ENCODE data around the gene BCL2L11.

The BCL2L11 gene

DNA sequence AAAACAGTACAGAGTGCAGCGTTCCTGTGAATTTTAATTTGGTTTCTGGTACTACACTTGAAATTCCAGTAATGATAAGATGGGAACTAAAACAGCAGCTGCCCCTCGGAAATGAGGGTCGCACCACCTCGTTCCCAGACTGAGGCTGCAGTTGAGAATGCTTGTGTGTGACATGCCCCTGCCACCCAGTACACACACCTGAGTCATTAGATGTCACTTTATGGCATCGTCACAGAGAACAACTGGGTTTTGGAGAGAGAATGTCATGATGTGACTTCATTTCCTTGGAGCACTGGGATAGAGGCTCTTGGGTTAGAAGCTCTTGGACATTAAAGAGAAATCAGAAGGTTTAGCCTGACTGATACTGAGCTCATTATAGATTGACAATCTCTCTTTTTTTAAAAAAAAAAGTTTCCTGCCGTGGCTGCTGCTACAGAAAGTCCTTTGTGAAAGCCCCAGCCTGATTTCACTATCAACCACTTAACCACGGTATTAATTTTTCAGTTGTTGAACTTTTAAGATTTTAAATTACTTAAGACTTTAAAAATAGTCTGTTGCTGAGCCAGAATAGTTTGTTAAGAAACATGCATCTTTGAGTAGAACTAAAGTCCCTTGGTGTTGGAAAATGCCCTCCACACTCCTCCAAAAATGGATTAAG, 24.5 kb downstream of the BCL2L11 start:
- DNase-seq: no peak

GRCh38 chr2:111145951-111146350, 25.2 kb downstream of the BCL2L11 start:
- DNase-seq: no peak

GRCh38 chr2:111148225-111148873, 27.6 kb downstream of the BCL2L11 start:
- no peak for DNase-seq

GRCh38 chr2:111148925-111149324, 28.2 kb downstream of the BCL2L11 start:
- DNase-seq: no peak

GRCh38 chr2:111149882-111150455, 29.3 kb downstream of the BCL2L11 start:
- no peak for DNase-seq

DNA sequence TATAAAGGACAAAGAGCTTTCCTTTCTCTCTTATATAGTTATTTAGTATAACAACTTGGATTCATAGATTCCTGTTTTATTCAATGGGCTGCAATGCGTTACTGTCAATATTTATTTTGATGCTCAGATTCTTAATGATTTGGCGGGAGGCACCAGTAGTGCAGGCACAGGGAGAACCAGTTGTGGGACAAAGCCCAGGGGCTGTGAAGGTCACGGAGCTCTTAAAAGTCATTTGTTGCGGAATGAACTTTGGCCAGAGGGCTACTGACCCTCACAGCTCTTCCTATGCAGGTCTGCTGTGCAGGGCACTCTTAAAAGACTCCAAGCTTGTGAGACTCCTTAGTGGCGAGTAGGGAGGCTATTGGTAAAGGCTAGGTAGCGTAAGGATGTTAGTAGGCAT, 34.0 kb downstream of the BCL2L11 start:
- DNase-seq: no peak

DNA sequence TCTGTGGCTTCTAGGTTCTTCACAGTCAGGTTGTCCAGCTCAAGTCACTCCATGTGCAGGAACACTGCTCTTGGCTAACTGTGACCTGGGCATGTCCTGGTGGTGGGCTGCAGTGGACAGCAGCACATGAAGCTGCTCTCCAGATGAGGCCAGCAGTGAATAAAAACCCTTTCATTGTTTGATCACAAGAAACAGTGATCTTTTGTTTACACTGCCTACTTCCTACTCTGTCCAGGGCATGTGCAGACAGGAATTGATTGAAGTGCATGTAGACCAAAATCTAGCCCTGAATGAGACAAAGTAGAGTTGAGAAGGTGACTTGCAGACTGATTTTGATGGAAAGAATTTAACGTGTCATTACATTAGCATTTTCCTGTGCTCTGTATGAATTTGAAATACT, 34.9 kb downstream of the BCL2L11 start:
- DNase-seq: peak; percentile 22

DNA sequence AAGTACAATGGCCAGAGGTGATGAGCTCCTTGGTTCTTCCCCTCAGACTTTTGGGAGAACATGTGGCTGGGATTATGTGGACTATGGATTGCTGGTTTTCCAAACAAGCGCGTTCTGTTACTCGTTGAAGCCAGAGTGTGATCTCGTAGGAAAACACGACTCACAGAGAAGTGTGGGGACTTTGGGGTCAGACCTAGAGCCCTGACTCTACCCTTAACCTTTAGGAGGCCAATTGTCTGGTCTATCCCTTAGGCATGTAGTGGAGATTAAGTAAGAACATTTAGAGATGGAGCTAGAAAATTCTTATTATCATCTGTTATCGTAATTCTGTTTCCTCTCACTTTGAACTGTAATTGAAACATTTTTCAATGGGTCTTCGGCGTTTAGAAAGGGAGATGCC, 35.8 kb downstream of the BCL2L11 start:
- DNase-seq: no peak

DNA sequence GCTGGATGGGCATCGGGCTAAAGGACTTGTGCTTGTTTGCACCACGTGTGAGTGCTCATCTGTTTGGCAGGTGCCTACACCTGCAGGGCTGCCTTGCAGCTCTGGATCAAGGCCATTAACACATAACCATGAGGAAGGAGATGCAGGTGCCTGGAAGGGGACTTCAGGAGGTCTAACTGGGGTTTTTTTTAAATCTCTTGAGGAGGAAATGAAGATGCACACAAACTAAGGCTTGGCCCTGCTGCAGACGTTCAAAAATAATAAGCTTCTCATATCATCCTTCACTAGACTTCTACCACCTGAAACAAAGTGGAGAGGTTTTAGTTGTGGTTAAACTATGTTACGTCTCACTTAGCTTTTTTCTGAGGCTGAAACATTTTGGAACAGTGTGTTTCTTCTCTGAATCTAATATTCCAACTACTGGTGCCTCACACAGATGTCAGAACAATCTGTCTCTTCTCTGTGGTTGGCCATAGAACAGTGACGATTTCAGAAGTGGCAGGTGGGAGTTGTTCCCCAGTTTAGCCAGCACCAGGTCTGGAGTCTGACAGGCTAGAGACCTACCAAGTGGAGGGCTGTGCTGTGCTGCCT, 36.5 kb downstream of the BCL2L11 start:
- no peak for DNase-seq

DNA sequence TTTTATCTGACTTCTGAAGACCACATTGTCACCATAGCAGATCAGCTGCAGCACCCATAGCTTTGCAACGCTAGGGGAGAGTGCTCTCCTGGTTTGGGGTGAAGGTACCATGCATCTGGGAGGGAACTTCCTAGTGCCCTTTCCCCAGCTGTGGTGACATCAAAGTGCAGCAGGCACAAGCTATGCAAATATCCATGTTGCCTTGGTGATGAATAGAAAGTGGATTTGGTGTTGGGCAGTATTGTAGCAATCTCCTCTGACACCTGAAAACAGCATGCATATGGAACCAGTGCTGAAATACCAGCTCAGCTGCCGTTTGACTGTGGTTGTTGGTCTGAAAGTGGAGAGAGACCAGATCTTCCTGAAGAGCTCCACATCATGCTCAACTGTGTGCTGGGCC, 37.1 kb downstream of the BCL2L11 start:
- DNase-seq: peak; percentile 16

DNA sequence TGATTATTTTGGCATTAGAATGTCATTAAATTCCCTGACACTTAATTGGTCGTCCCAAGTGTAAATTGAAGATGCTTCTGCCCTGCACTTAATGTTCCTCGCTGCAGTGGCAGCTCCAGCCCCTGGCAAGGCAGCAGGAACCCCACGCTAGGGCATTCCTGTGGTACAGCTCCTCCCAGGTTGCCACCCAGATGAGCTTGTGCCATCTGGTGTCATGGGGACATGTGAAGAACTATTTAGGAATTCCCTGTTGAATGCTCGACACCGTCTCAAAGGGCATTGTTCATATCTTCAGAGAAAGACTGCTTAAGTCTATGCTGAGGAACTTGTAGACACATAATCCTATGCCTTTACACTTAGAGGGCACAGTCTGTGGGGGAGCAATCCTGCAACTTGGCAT, 38.9 kb downstream of the BCL2L11 start:
- DNase-seq: no peak

GRCh38 chr2:111160758-111161157, 40.0 kb downstream of the BCL2L11 start:
- DNase-seq: no peak

- DNase-seq: peak; percentile 28
Measured at GRCh38 chr2:111161971-111162370, 41.3 kb downstream of the BCL2L11 start.

GRCh38 chr2:111162718-111163331, 42.1 kb downstream of the BCL2L11 start:
- no peak for DNase-seq

GRCh38 chr2:111164078-111164477, 43.4 kb downstream of the BCL2L11 start:
- DNase-seq: no peak

- no peak for DNase-seq
Measured at GRCh38 chr2:111165084-111165483, 44.4 kb downstream of the BCL2L11 start.

DNA sequence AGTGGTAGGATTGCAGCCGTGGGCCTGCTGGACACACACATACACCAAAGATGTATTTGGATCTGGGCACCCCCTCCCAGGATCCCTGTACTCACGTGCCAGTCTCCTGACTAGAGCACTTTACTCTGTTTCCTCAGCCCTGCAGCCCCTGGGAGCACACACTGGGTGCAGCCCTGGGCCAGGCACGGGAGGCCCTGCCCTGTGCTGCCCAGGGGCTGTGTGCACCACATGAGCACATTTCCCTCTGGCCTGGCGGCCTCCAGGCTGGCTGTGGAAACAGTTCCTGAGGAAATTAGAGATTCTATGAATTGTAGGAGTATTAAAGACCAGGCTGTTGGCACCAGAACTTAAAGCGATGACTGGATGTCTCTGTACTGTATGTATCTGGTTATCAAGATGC, 45.4 kb downstream of the BCL2L11 start:
- no peak for DNase-seq

- DNase-seq: no peak
Measured at GRCh38 chr2:111167076-111167862, 46.6 kb downstream of the BCL2L11 start.

DNA sequence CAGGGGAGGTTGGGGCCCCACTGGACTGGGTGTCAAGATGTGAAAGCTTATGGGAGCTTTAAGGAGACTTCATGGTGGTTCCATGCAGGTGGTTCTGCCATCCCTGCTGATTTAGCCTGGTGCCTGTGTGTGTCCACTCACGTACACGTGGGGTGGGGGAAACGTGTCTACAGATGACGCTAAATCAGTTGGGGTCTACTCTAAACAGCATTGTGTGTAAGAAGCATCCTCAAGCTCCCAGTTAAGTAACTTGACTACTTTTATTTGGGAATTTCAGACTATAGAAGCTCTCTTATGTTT, 47.1 kb downstream of the BCL2L11 start:
- DNase-seq: no peak

DNA sequence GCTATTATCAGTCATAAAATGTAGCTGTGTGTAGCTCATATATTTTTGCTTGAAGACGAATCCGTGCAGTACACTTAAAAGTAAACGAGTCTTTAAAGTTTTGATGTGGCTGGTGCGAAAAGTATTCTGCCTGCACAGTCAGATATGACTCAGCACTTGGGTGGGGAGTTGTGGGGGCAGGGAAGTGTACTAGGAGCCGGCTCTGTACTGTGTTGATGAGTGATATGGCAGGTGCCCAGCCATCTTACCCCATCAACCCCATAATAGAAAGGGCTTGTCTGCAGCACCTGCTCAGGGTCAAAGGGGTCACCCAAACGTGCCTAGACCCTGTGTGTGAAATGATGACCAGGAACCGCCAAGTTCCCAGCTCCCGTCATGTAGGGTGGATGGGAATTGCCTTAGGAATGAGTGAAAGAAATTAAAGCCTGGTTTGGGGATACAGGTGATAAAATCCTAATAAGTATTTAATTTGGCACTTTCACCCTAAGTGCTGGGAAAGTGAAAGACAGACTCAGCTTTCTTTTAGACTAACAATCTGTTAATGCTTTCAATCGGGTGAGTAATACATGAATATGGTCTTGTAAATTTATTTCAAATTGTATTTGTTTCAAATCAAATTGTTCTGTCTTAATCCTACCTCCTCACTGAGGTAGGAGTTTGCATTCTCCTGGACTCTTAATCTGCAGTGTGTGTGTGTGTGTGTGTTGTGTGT, 48.0 kb downstream of the BCL2L11 start:
- DNase-seq: no peak

DNA sequence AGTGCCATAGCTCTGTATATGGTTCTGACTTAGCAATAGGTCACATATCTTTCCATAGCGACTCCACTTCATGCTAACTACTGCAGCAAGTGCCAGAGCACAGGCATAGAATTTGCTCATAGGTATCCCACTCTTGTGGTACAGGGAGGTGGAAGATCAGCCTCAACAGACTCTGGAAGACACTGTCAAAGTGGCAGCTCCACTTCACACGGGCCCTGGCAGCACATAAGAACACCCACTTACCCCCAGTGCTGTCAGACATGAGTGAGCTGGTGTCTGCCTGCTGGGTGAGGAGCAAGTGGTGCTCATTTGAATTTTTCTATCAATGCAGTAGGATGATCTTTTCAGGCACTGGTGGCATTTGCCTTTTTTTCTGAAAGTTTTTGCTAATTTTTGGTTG, 48.6 kb downstream of the BCL2L11 start:
- DNase-seq: no peak

- DNase-seq: no peak
Measured at GRCh38 chr2:111169924-111170323, 49.2 kb downstream of the BCL2L11 start.

Data from SHP77 treated with DMSO at 0.1 percent for 48 hours (cell line).